ENCODE data around the gene MYO1H.
"Not testable (repeated sequence)": the region's sequence is repeated elsewhere in the genome, so short reads cannot be mapped to it uniquely, and the experiment has no call there.

MYO1H gene

DNA sequence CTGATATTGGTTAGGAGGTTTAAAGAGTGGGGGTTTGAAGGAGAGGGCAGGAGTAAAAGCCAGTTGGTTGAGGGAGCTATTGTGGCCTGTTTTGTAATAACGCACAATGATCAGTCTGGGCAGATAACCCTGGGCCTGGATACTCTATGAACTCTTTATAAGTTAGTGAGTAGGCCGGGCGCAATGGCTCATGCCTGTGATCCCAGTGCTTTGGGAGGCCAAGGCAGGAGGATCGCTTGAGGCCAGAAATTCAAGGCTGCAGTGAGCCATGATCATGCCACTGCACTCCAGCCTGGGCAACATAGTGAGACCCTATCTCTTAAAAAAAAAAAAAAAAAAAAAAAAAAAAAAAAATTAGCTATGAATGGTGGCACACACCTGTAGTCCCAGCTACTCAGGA is 58.4 kb downstream of the MYO1H start:
- DNase-seq (ENCODE audit: low read depth in 2 of 3, low spot score in 1 of 3) = not testable (repeated sequence)

DNA sequence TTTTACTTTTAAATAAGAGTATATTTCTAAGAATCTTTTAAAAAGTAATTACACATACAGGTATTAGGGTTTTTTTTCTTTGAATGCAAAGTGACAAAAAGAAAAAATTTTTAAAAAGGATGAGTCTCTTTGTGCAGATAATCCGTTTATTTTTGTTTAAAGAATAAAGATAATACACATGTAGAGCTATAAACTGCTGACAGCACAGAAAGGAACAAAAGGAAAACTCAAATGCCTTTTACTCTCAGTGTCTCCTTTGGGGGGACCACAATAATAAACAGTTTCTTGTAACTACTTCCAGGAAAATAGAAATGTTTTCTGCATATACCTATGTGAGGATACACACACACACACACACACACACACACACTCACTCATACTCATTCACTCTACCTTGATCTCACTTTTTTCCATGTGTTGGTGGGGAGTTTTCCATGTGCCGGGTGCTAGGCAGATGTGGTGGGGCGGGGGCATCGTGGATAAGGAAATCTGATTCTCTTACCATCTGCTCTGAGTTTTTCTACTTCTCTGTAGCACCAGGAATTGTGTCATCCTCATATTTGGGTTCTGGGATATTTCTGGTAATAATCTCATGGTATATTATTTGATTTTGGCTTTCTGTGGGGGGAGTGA is 71.3 kb downstream of the MYO1H start:
- DNase-seq (ENCODE audit: low read depth in 2 of 3, low spot score in 1 of 3) = no peak

DNA sequence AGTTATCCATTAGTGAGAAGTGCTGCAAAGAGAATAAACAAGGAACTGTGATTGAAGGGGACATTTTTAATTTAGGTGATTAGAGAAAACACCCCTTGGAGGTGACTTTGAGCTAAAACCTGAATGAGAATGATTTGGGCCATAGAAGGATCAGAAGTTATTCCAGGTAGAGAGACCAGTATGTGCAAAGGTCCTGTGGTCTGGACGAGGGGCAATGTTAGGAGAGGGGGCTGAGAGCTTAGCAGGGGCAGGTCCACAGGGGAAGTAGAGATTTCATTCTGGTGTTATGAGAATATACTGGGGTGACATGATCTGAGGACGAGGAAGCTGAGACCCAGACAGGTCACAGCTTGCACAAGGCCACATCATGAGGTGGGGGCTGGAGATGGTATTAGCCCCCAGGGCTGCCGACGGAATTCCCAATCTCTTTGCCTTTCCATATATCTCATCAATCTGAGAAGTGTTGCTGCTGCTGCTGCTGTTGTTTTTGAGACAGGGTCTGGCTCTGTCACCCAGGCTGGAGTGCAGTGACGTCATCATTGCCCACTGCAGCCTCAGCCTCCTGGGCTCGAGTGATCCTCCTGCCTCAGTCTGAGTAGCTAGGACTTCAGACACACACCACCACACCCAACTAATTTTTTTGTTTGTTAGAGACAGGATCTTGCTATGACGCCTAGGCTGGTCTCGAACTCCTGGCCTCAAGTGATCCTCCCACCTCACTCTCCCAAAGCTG is 73.8 kb downstream of the MYO1H start:
- DNase-seq (ENCODE audit: low read depth in 2 of 3, low spot score in 1 of 3) = no peak

DNA sequence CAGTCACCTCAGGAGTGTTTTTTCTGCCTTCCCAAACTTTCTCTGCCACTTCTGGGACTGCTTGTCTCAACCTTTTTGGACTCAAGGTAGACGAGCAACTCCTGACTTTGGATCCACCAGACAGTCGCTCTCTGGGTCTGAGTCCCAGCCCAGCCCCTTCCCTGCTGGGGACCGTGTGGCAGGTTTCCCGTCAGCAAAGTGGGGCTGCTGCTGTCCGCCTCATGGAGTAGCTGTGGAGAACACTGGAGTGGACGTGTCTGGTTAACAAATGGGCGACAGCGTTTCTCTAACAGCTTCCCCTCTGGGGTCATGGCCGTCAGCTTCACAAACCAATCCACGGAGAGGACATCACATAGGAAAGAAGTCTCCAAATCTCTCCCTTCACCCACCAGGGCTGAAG is 74.6 kb downstream of the MYO1H start:
- no peak for DNase-seq (ENCODE audit: low read depth in 2 of 3, low spot score in 1 of 3)

- DNase-seq (ENCODE audit: low read depth in 2 of 3, low spot score in 1 of 3) = no peak
Measured at GRCh38 chr12:109423392-109423791, 75.7 kb downstream of the MYO1H start.

GRCh38 chr12:109428037-109428629 is 80.4 kb downstream of the MYO1H start:
- DNase-seq (ENCODE audit: low read depth in 2 of 3, low spot score in 1 of 3) = peak; percentile 43 to 69 (median 65)

- not testable (repeated sequence) for DNase-seq (ENCODE audit: low read depth in 2 of 3, low spot score in 1 of 3)
Measured at GRCh38 chr12:109428804-109429203, 81.1 kb downstream of the MYO1H start.

- no peak for DNase-seq (ENCODE audit: low read depth in 2 of 3, low spot score in 1 of 3)
Measured at GRCh38 chr12:109430244-109430643, 82.5 kb downstream of the MYO1H start.

GRCh38 chr12:109432431-109432830 is 84.7 kb downstream of the MYO1H start:
- DNase-seq (ENCODE audit: low read depth in 2 of 3, low spot score in 1 of 3) = no peak

- peak; percentile 66 to 75 (median 74) for DNase-seq (ENCODE audit: low read depth in 2 of 3, low spot score in 1 of 3)
Measured at GRCh38 chr12:109432842-109433304, 85.2 kb downstream of the MYO1H start.

GRCh38 chr12:109433618-109434017 is 85.9 kb downstream of the MYO1H start:
- no peak for DNase-seq (ENCODE audit: low read depth in 2 of 3, low spot score in 1 of 3)

- no peak for DNase-seq (ENCODE audit: low read depth in 2 of 3, low spot score in 1 of 3)
Measured at GRCh38 chr12:109434582-109434981, 86.9 kb downstream of the MYO1H start.

GRCh38 chr12:109435428-109436187 is 87.9 kb downstream of the MYO1H start:
- DNase-seq (ENCODE audit: low read depth in 2 of 3, low spot score in 1 of 3) = no peak

DNA sequence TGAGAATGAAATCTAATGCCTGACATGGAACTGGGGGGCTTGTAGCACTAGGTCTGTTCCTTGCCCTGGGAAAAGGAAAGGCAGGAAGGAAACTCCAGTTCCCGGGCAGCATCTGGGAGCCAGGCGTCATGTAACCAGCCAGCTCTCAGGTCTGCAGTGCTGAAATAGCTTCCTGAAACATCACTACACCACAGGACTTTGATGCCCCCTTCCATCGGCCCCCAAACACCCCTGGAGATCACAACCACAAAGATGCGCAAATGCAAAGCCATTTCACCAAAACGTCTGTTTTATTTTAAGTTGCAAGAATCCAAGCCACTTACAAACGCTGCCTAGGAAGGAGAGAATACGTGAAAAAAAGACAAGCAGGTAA is 88.5 kb downstream of the MYO1H start:
- no peak for DNase-seq (ENCODE audit: low read depth in 2 of 3, low spot score in 1 of 3)

- no peak for DNase-seq (ENCODE audit: low read depth in 2 of 3, low spot score in 1 of 3)
Measured at GRCh38 chr12:109439181-109439580, 91.5 kb downstream of the MYO1H start.

- not testable (repeated sequence) for DNase-seq (ENCODE audit: low read depth in 2 of 3, low spot score in 1 of 3)
Measured at GRCh38 chr12:109439951-109440350, 92.3 kb downstream of the MYO1H start.

DNA sequence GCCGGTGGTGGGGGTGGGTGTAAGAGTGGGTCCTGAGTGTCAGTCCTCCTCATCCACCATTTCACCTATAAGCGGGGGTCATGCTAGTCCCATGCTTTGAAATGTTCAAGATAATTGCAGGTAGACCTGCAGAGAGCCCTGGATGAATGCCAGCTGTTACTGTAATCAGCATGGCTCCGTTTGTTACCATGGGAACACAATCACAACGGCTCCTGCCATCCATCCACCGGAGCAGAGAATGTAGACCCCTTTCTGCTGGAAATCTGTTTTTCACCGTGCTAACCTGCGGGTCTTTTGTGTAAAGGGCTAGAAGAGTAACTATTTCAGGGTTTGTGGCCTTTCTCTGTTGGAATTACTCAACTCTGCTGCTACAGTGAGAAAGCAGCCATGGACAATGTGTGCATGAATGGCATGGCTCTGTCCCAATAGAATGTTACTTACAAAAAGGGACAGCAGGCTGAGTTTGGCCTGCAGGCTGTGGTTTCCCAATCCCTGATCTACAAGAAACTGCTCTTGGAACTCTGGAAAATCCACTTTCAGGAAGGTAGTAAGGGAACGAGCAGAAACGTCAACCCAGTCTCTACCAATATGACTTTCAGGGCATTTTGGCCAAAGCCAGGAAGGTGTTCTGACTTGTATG is 93.3 kb downstream of the MYO1H start:
- DNase-seq (ENCODE audit: low read depth in 2 of 3, low spot score in 1 of 3) = no peak

DNA sequence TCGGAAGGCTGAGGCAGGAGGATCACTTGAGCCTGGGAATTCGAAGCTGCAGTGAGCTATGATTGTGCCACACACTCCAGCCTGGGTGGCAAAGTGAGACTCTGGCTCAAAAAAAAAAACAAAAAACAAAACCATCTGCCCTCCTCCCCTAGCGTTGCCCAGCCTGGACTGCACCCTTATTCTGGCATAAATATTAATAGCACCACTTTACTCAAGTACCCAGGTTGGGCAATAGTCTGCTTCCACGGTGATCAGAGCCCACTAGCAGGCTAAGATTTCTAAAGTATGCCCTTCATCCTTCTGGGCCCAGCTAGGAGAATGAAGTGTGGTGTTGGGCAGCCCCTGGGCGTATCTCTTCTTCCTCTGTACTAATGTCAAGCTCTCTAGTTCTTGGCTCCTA is 96.1 kb downstream of the MYO1H start:
- DNase-seq (ENCODE audit: low read depth in 2 of 3, low spot score in 1 of 3) = no peak

DNA sequence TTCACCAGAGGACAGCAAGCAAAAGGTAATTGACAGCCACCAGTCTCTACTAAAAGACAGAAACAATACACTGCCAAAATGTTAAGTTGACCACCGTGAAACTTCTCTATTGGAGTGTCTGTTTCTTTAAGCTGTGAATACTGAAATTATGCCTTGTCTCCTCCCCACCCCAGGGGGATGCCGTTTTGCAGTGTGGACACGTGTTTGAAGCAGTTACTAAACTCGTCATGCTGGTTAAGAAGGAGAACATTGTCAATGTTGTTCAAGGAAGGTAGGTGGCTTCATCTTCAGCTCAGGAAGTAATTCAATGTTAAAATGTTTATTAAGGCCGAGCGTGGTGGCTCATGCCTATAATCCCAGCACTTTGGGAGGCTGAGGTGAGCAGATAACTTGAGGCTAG is 96.6 kb downstream of the MYO1H start:
- DNase-seq (ENCODE audit: low read depth in 2 of 3, low spot score in 1 of 3) = no peak

DNA sequence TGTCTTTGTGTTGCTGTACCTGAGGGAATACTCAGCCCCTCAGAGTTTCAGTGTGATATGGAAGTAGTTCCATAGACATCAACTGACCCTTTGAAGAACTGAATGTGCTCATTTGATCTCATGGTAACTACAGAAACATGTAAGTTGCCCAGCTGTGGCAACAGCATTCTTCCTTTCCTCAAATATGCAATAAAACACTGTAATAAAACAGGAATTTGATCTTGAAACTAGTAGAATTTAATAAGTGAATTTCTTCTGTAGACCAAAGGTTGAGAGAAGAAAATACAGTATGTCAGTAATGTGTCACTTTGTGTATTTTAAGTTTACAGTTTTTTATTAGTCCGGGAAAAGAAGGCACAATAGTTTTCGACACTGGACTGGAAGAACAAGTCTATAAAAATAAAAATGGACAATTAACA is 97.5 kb downstream of the MYO1H start:
- no peak for DNase-seq (ENCODE audit: low read depth in 2 of 3, low spot score in 1 of 3)

DNA sequence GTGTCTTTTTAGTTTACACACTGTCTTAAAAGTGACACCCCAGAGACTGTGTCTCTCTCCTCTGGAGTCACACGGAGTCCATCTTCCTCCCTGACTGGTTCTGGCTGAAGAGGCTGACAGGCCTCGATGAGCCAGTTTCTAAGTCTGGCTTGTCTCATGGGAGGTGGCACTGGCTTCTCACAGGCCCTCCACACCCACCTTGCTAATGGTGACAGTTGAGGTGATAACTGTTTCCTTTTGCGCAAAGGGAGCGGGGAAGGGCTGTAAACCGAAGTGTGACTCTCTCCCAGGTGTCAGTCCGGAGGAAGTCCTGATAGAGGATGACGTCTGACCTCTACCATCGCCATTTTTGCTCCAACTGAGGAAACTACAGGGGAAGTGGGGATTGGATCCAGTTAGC is 99.2 kb downstream of the MYO1H start:
- DNase-seq (ENCODE audit: low read depth in 2 of 3, low spot score in 1 of 3) = no peak
